OCI-LY1 (cell line): ENCODE data around the gene THOC1.

Source experiments
- CTCF ChIP-seq: fragments of 200-600 bp; sonication (generic), shearing (Covaris generic); IDR thresholded peaks from 2 replicates; pipeline ENCODE4 v1.5.1; 2017; ENCODE audit warnings: mild to moderate bottlenecking, antibody characterized with exemption, low read length, moderate library complexity, mixed read lengths
- EZH2 ChIP-seq: fragments of 200-600 bp; sonication (generic), shearing (Covaris generic); IDR thresholded peaks from 2 replicates; pipeline ENCODE4 v1.8.0; 2017; ENCODE audit warnings: borderline replicate concordance, mixed run types, mild to moderate bottlenecking, antibody characterized with exemption, low read length, moderate library complexity, mixed read lengths

- no peak for TF ChIP-seq EZH2
- TF ChIP-seq CTCF: no peak
These were observed 84.1 kb downstream of the THOC1 start for GRCh38 chr18:183769-184168.
